GM19351 (cell line): Measurements from ENCODE around the gene HIVEP2.

Experiments
- ATAC-seq: cut with Tn5 transposase; IDR thresholded peaks from one replicate; pipeline ENCODE4 v1.9.1; 2021; ENCODE audit warnings: mild to moderate bottlenecking, moderate library complexity; ENCODE audit not compliant: unreplicated experiment

Gene HIVEP2

GRCh38 chr6:142823256-142823902, 121.6 kb downstream of the HIVEP2 start:
- no peak for ATAC-seq

GRCh38 chr6:142822842-142823241, 122.1 kb downstream of the HIVEP2 start:
- no peak for ATAC-seq

GRCh38 chr6:142822383-142822782, 122.6 kb downstream of the HIVEP2 start:
- ATAC-seq: peak; percentile 74

- no peak for ATAC-seq
Measured at GRCh38 chr6:142821860-142822259, 123.1 kb downstream of the HIVEP2 start.

- no peak for ATAC-seq
Measured at GRCh38 chr6:142821164-142821716, 123.7 kb downstream of the HIVEP2 start.

- ATAC-seq: no peak
Measured at GRCh38 chr6:142820338-142821051, 124.5 kb downstream of the HIVEP2 start.

GRCh38 chr6:142819603-142820337, 125.2 kb downstream of the HIVEP2 start:
- ATAC-seq: peak; percentile 59

- ATAC-seq: no peak
Measured at GRCh38 chr6:142816486-142816885, 128.5 kb downstream of the HIVEP2 start.

- no peak for ATAC-seq
Measured at GRCh38 chr6:142816031-142816430, 128.9 kb downstream of the HIVEP2 start.

- ATAC-seq: no peak
Measured at GRCh38 chr6:142811923-142812322, 133.1 kb downstream of the HIVEP2 start.

GRCh38 chr6:142810952-142811514, 133.9 kb downstream of the HIVEP2 start:
- ATAC-seq: peak; percentile 57

GRCh38 chr6:142809947-142810346, 135.0 kb downstream of the HIVEP2 start:
- no peak for ATAC-seq

GRCh38 chr6:142808405-142809061, 136.4 kb downstream of the HIVEP2 start:
- ATAC-seq: no peak

- ATAC-seq: no peak
Measured at GRCh38 chr6:142805042-142805441, 139.9 kb downstream of the HIVEP2 start.

GRCh38 chr6:142804490-142804889, 140.5 kb downstream of the HIVEP2 start:
- peak; percentile 34 for ATAC-seq

- ATAC-seq: no peak
Measured at GRCh38 chr6:142803495-142804058, 141.4 kb downstream of the HIVEP2 start.

- no peak for ATAC-seq
Measured at GRCh38 chr6:142803032-142803431, 141.9 kb downstream of the HIVEP2 start.

GRCh38 chr6:142802124-142802523, 142.9 kb downstream of the HIVEP2 start:
- ATAC-seq: peak; percentile 45

GRCh38 chr6:142800240-142800639, 144.7 kb downstream of the HIVEP2 start:
- no peak for ATAC-seq

GRCh38 chr6:142799639-142800038, 145.3 kb downstream of the HIVEP2 start:
- ATAC-seq: no peak
